ENCODE measurements around the gene FIBCD1. TPM values are rescaled to one million over a fixed set of nuclear protein-coding genes. Genes with fewer than 3 reads are reported as not detected.
A peak's percentile ranks its signal among the peaks of the same experiment; 100 is the strongest.

FIBCD1 gene, protein sequence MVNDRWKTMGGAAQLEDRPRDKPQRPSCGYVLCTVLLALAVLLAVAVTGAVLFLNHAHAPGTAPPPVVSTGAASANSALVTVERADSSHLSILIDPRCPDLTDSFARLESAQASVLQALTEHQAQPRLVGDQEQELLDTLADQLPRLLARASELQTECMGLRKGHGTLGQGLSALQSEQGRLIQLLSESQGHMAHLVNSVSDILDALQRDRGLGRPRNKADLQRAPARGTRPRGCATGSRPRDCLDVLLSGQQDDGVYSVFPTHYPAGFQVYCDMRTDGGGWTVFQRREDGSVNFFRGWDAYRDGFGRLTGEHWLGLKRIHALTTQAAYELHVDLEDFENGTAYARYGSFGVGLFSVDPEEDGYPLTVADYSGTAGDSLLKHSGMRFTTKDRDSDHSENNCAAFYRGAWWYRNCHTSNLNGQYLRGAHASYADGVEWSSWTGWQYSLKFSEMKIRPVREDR
- total RNA-seq: not detected

DNA sequence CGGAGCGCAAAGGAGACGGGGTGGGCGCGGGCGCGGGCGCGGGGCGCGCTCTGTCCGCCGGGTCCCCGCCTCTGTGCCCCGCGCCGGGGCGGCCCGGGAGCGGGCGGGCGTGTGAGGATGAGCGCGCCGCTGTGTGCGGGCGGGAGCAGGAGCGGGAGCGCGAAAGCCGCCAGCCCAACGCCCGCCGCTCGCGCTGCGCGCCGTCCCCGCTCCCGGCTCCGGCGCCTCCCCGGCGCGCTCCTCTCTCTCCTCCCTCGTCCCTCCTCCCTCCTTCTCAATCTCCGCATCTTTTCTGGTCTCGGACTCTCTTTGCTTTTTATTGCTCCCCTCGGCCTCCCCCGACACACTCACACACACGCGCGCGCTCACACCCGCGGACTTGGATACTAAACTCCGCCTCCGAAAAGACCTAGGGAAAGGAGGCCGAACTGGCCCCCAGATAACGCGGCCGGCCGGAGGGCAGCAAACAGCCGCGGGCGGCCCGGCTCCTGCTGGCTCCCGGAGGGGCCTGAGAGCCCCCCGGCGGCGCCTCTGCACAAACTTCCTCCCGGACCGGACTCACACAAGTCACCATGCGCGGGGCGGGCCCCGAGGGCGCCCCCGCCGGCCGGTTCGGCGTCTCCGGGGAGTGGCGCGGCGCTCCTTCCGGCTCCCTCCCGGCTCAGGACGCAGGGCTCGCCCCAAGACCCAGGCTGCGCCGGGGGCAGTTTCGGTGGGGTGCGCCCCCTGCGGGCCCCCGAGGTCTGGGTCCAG lies at the start of gene FIBCD1:
Gene FIBCD1 (minus strand): TSS at position 596 of the 753 bp plus-strand sequence. CDS start 640 bp downstream, outside the sequence.
- POLR2A ChIA-PET: no interaction called here
- DNase-seq: peak; percentile 23
- Mint-ChIP-seq H3K27me3 (peaks cover 54% of the 10 kb centered on the region), H3K36me3 (ENCODE audit: low read depth) (peaks cover 3% of the 10 kb centered on the region), H3K4me3 (peak within 1 kb of the TSS; percentile 56), H3K27ac (no peak within 1 kb of the TSS), H3K4me1 (peaks cover 12% of the 10 kb centered on the region), H3K9me3 (no peaks in the 10 kb centered on the region)
- CTCF ChIA-PET: interaction anchor here (1.0 kb wide), 1 partner anchor 73 kb away, joined by 3 read pairs; no protein-coding TSS in a partner anchor

- no peaks in the 10 kb centered on the region for H3K4me1 Mint-ChIP-seq
- no peaks in the 10 kb centered on the region for H3K36me3 Mint-ChIP-seq (ENCODE audit: low read depth)
- no peak overlapping the region for H3K4me3 Mint-ChIP-seq
- DNase-seq: no peak
- POLR2A ChIA-PET: no interaction called here
- H3K27ac Mint-ChIP-seq: no peak overlapping the region
- H3K27me3 Mint-ChIP-seq: peaks cover 2% of the 10 kb centered on the region
- CTCF ChIA-PET: no interaction called here
- no peaks in the 10 kb centered on the region for H3K9me3 Mint-ChIP-seq
Measured at GRCh38 chr9:130988400-130988747, 49.3 kb upstream of the FIBCD1 start.

DNA sequence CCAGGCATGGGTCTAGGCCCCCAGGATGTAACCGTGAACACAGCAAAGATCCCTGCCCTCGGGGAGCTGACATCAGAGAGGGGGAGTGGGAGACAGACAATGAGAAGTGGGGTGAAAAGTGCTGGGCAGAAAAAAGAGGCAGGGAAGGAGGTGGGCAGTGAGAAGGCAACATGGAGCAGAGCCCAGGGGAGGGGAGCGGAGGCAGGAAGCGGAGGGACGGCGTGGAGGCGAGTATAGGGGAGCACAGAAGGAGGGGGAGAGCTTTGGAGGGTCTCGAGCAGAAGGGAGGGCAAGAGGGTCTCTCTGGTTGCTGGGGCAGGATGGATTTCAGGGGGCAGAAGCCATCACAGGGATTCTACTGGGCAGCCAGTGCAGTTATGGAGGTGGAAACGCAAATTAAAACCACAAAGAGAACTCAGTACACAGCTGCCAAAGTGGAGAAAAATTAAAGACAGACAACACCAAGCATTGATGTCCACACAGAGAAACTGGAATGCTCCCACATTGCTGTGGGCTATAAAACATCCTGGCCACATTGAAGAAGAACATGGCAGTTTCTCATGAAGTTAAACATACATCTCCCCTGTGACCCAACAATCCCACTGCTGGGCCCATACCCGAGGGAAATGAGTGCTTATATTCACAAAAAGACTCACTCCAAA lies 48.8 kb upstream of the FIBCD1 start:
- H3K27ac Mint-ChIP-seq: no peak overlapping the region
- CTCF ChIA-PET: interaction anchor here (0.7 kb wide), 1 partner anchor 58 kb away, joined by 4 read pairs; no protein-coding TSS in a partner anchor
- no peaks in the 10 kb centered on the region for H3K9me3 Mint-ChIP-seq
- no peaks in the 10 kb centered on the region for H3K4me1 Mint-ChIP-seq
- no peak for DNase-seq
- no peaks in the 10 kb centered on the region for H3K36me3 Mint-ChIP-seq (ENCODE audit: low read depth)
- POLR2A ChIA-PET: no interaction called here
- H3K27me3 Mint-ChIP-seq: peaks cover 2% of the 10 kb centered on the region
- H3K4me3 Mint-ChIP-seq: no peak overlapping the region

DNA sequence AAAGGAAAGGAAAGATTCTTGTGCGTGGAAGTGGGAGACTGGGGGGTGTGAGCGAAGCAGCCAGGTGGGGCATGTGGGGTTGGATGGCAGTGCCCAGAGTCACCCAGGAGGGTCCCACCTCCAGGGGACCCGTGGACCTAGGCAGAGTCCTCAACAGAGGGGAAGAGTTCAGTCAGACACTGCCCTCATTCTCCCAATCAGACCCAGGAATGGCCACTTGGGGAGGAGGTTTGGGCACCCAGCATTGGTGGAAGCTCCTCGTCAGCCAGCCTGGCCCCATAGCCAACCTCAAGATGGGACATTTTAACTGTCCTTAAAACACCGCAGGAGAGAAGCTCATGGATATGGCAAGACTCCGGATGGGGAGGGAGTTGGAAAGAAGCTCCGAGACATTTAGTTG lies 48.0 kb upstream of the FIBCD1 start:
- peaks cover 2% of the 10 kb centered on the region for H3K27me3 Mint-ChIP-seq
- H3K36me3 Mint-ChIP-seq (ENCODE audit: low read depth): no peaks in the 10 kb centered on the region
- H3K4me3 Mint-ChIP-seq: no peak overlapping the region
- no peak overlapping the region for H3K27ac Mint-ChIP-seq
- no peak for DNase-seq
- no peaks in the 10 kb centered on the region for H3K9me3 Mint-ChIP-seq
- ChIA-PET POLR2A (no interaction called here), CTCF (no interaction called here)
- H3K4me1 Mint-ChIP-seq: no peaks in the 10 kb centered on the region

DNA sequence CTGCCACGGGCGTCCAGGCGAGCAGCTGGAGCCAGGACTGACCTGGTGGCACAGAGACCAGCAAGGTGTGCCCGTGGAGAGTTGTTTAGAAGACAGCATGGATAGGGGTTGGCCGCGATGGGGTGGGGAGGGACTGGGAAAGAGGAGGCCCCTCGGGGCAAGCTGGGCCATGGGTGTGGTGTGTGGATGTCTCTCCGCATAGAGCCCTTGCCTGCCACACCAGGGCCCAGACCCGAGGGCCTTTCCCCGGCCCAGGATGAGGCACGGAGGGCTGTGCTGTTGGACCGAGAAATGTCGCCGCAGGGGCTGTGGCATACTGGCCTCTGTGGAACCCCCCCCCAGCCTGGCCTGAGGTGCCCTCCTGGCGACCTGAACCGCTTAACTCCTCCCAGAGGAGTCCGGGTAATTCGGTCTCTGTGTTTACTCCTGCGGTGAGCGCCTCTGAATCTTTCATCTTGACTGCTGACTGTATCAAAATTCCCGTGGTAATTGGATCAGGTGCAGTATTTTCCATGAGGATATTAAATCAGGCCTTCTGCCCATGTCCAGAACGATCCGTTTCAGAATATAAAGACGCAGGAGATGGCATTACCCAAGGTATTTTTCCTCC lies 47.4 kb upstream of the FIBCD1 start:
- ChIA-PET POLR2A (no interaction called here), CTCF (no interaction called here)
- H3K36me3 Mint-ChIP-seq (ENCODE audit: low read depth): no peaks in the 10 kb centered on the region

GRCh38 chr9:130985606-130986162 lies 46.6 kb upstream of the FIBCD1 start:
- Mint-ChIP-seq H3K4me1 (no peaks in the 10 kb centered on the region), H3K4me3 (no peak overlapping the region), H3K36me3 (ENCODE audit: low read depth) (no peaks in the 10 kb centered on the region), H3K27me3 (peaks cover 2% of the 10 kb centered on the region), H3K27ac (no peak overlapping the region), H3K9me3 (no peaks in the 10 kb centered on the region)
- ChIA-PET POLR2A (no interaction called here), CTCF (interaction anchor here (1.5 kb wide), 1 partner anchor 61 kb away, joined by 4 read pairs; no protein-coding TSS in a partner anchor)
- no peak for DNase-seq

More for the DNA sequence above, 47.4 kb upstream of the FIBCD1 start:
- no peaks in the 10 kb centered on the region for H3K9me3 Mint-ChIP-seq
- H3K27me3 Mint-ChIP-seq: peaks cover 2% of the 10 kb centered on the region
- no peaks in the 10 kb centered on the region for H3K4me1 Mint-ChIP-seq
- H3K27ac Mint-ChIP-seq: no peak overlapping the region
- DNase-seq: no peak
- H3K4me3 Mint-ChIP-seq: no peak overlapping the region

DNA sequence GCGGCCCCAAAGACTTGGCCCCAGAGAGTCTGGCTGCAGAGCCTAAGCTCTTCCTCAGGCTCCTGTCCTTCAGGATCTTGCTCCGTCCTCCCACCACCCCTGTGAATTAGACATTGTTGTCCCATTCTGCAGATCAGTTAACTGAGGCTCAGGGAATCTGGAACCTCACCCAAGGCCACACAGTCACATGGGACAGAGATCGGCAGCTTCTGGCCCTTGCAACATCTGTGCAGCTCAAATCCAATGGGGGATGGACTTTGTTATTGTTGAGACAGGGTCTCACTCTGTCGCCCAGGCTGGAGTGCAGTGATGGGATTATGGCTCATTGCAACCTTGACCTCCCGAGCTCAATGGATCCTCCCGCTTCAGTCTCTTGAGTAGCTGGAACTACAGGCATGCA lies 46.0 kb upstream of the FIBCD1 start:
- H3K4me3 Mint-ChIP-seq: no peak overlapping the region
- ChIA-PET CTCF (interaction anchor here (1.5 kb wide), 1 partner anchor 61 kb away, joined by 4 read pairs; no protein-coding TSS in a partner anchor), POLR2A (no interaction called here)

DNA sequence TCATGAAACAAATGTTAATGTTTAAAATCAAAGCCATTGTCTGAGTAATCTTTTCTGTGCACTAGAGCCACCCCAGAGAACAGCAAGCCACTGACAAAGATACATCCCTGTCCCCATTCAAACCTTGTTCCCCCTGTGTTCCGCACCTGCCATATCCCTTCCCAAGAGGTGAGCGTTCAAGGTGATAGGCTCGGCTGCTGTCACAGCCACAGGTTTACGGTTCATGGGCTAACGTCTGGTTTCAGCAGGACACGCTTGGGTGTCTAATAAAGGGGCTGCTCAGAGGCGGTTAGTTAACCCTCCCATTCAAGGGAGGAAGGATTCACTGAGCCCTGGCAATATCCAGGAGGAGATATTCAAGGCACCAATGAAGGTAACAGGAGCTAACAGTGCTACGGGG lies 45.5 kb upstream of the FIBCD1 start:
- Mint-ChIP-seq H3K27ac (no peak overlapping the region), H3K27me3 (peaks cover 5% of the 10 kb centered on the region), H3K4me1 (no peaks in the 10 kb centered on the region), H3K9me3 (no peaks in the 10 kb centered on the region), H3K36me3 (ENCODE audit: low read depth) (no peaks in the 10 kb centered on the region), H3K4me3 (no peak overlapping the region)
- no peak for DNase-seq
- ChIA-PET CTCF (interaction anchor here (1.5 kb wide), 1 partner anchor 62 kb away, joined by 4 read pairs; no protein-coding TSS in a partner anchor), POLR2A (no interaction called here)

More for the DNA sequence above, 46.0 kb upstream of the FIBCD1 start:
- Mint-ChIP-seq H3K27ac (no peak overlapping the region), H3K4me1 (no peaks in the 10 kb centered on the region), H3K9me3 (no peaks in the 10 kb centered on the region), H3K27me3 (peaks cover 5% of the 10 kb centered on the region), H3K36me3 (ENCODE audit: low read depth) (no peaks in the 10 kb centered on the region)
- no peak for DNase-seq

- H3K4me1 Mint-ChIP-seq: no peaks in the 10 kb centered on the region
- peaks cover 5% of the 10 kb centered on the region for H3K27me3 Mint-ChIP-seq
- no peaks in the 10 kb centered on the region for H3K36me3 Mint-ChIP-seq (ENCODE audit: low read depth)
- no peak overlapping the region for H3K27ac Mint-ChIP-seq
- no peak overlapping the region for H3K4me3 Mint-ChIP-seq
- CTCF ChIA-PET: interaction anchor here (1.5 kb wide), 1 partner anchor 62 kb away, joined by 4 read pairs; no protein-coding TSS in a partner anchor
- POLR2A ChIA-PET: no interaction called here
- no peak for DNase-seq
- no peaks in the 10 kb centered on the region for H3K9me3 Mint-ChIP-seq
Measured at GRCh38 chr9:130983970-130984369, 44.9 kb upstream of the FIBCD1 start.

- CTCF ChIA-PET: no interaction called here
- H3K36me3 Mint-ChIP-seq (ENCODE audit: low read depth): no peaks in the 10 kb centered on the region
- H3K9me3 Mint-ChIP-seq: no peaks in the 10 kb centered on the region
Measured at GRCh38 chr9:130983359-130983670, 44.3 kb upstream of the FIBCD1 start.

DNA sequence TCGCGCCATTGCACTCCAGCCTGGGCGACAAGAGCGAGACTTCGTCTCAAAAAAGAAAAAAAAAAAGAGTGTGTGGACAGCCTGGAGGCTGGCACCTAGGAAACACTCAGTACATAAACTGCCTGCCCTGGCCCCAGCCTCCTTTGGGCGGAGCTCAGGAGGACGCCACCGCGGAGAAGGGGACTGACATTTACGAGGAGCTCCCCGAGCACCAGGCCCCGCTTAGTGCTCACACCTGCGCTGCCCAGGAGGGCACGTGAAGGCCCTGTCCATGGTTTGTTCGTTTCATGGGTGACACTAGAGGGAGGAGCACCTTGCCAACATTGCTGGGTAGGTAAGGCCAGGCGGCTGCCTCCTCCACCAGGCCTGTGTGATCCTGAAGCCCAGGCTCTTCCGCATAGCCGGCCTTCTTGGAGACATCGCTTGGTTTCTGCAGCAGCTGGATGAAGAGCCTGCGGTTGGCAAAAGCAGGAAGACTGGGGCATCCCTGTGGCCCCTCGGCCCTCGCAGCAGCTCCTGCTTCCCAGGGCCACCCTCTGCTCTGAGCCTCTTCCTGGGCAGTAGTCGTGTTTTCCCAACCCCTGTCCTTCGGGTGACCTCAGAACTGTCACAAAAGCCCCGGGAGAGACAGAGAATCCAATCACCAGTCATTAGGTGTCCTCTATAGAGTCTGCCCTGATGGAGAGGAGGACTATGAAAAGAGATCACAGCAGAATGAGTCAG lies 43.8 kb upstream of the FIBCD1 start:
- Mint-ChIP-seq H3K9me3 (no peaks in the 10 kb centered on the region), H3K4me1 (no peaks in the 10 kb centered on the region), H3K36me3 (ENCODE audit: low read depth) (no peaks in the 10 kb centered on the region), H3K27me3 (peaks cover 5% of the 10 kb centered on the region), H3K4me3 (no peak overlapping the region), H3K27ac (no peak overlapping the region)
- CTCF ChIA-PET: no interaction called here
- no peak for DNase-seq
- POLR2A ChIA-PET: no interaction called here

More at GRCh38 chr9:130983359-130983670, 44.3 kb upstream of the FIBCD1 start:
- no peak for DNase-seq
- Mint-ChIP-seq H3K27ac (no peak overlapping the region), H3K4me3 (no peak overlapping the region), H3K4me1 (no peaks in the 10 kb centered on the region), H3K27me3 (peaks cover 5% of the 10 kb centered on the region)
- POLR2A ChIA-PET: no interaction called here

DNA sequence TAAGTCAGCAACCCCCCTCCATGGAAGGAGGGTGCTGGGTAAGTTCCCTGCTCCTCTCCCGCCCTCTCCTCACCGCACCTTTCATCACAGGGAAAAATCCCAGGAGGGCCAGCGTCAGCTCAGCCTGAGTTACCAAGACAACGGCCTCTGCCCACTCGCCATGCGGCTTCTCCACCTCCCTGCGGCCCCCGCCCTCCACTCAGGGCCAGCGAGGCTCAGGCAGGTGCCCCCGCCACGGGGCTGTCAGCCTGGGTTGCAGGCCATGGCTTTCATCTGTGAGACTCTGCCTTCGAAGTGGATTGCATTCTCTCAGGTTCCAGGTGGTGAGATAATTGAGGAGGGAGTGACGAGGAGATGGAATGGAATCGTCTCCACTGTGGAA lies 42.7 kb upstream of the FIBCD1 start:
- POLR2A ChIA-PET: no interaction called here
- H3K27me3 Mint-ChIP-seq: peaks cover 5% of the 10 kb centered on the region
- H3K4me3 Mint-ChIP-seq: no peak overlapping the region
- no peaks in the 10 kb centered on the region for H3K9me3 Mint-ChIP-seq
- DNase-seq: no peak
- H3K36me3 Mint-ChIP-seq (ENCODE audit: low read depth): no peaks in the 10 kb centered on the region
- H3K27ac Mint-ChIP-seq: no peak overlapping the region
- CTCF ChIA-PET: no interaction called here
- no peaks in the 10 kb centered on the region for H3K4me1 Mint-ChIP-seq
